Astrocyte of the spinal cord (primary cell): ENCODE measurements around the gene SCFD2.
"Not testable (repeated sequence)": the region's sequence is repeated elsewhere in the genome, so short reads cannot be mapped to it uniquely, and the experiment has no call there.

Experiments used
- DNase-seq: peaks from one replicate; pipeline ENCODE4 v3.0.0; 2011; ENCODE audit warnings: low read depth, low spot score
- H3K4me3 ChIP-seq: 2 replicates; pipeline ENCODE4 v1.5.1; 2011; ENCODE audit warnings: low read depth, mild to moderate bottlenecking, low read length, moderate library complexity
- CTCF ChIP-seq: IDR thresholded peaks from 2 replicates; pipeline ENCODE4 v1.5.1; 2012; ENCODE audit warnings: low read depth, mild to moderate bottlenecking, low read length, inconsistent platforms
- in situ Hi-C: cut with HindIII; loops from 2 replicates; pipeline ENCODE4 v1.10.0; 2017; ENCODE audit warnings: low sequenced_read_pairs

The SCFD2 gene

DNA sequence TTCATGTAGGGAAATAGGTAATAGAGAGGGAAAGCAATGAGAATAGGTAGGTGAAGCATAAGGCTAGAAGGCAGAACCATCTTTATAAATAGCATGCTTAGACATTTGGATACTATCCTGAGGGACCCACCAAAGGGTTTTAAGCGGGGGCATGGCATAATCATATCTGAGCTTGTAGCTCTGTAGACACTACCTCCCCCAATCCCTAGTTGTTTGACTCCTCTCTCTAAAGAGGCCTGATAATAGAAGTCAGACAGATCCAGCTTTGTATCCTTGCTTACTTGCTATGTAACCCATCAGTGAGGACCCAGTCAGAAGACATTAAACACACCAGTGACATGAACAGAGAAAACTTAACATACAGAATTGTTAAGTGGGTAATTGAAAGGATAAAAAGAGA is 58.7 kb downstream of the SCFD2 start:
- no peak overlapping the region for H3K4me3 ChIP-seq
- in situ Hi-C loops: no loop called here
- no peak for DNase-seq
- no peak for TF ChIP-seq CTCF

DNA sequence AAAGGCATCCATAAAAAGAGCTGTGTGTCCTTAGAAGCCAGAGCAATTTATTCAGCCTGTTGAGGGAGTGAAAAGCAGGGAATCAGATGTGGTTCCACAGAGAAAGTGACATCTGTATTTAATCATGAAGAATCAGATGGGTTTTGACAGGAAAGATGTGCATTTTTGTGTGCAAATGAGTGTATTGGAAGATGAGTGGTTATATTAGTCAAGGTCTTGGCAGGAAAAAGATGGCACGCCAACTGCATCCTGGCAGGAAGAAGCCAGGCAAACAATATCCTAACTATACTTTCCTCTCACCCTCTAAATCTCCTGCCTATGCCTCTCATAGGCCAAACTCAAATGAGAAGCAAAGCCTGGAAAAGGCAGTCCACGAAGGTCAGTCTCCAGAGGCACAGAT is 59.1 kb downstream of the SCFD2 start:
- TF ChIP-seq CTCF: no peak
- DNase-seq: no peak
- no peak overlapping the region for H3K4me3 ChIP-seq
- in situ Hi-C loops: no loop called here

DNA sequence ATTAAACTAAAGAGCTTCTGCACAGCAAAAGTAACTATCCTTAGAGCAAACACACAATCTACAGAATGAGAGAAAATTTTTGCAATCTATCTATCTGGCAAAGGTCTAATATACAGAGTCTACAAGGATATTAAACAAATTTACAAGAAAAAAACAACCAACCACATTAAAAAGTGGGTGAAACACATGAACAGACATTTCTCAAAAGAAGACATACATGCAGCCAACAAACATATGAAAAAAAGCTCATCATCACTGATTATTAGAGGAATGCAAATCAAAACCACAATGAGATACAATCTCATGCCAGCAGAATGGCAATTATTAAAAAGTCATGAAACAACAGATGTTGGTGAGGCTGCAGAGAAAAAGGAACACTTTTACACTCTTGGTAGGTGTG is 73.7 kb downstream of the SCFD2 start:
- H3K4me3 ChIP-seq, DNase-seq, in situ Hi-C loops: not testable (repeated sequence)

GRCh38 chr4:53281438-53281837 is 84.4 kb downstream of the SCFD2 start:
- no peak overlapping the region for H3K4me3 ChIP-seq
- DNase-seq: no peak
- in situ Hi-C loops: no loop called here
- TF ChIP-seq CTCF: no peak

DNA sequence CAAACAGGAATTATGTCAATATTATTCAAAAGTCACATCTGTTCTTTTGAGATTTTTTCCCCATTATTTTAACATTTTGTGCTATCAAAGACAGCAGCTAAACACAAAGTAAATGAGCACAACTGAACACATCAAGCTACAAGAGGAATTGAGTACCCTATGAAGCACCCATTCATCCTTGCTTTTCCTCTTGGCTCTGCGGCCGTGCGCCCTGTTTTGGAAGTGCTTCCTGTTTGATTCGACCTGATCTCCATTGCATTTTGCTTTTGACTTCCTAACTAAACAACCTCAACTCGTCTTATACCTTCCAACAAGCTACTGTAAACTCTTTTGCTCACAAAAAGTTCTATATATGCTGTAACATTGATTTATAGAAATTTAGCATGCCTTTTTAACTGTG is 85.0 kb downstream of the SCFD2 start:
- TF ChIP-seq CTCF: no peak
- DNase-seq: no peak
- H3K4me3 ChIP-seq: no peak overlapping the region
- in situ Hi-C loops: no loop called here

DNA sequence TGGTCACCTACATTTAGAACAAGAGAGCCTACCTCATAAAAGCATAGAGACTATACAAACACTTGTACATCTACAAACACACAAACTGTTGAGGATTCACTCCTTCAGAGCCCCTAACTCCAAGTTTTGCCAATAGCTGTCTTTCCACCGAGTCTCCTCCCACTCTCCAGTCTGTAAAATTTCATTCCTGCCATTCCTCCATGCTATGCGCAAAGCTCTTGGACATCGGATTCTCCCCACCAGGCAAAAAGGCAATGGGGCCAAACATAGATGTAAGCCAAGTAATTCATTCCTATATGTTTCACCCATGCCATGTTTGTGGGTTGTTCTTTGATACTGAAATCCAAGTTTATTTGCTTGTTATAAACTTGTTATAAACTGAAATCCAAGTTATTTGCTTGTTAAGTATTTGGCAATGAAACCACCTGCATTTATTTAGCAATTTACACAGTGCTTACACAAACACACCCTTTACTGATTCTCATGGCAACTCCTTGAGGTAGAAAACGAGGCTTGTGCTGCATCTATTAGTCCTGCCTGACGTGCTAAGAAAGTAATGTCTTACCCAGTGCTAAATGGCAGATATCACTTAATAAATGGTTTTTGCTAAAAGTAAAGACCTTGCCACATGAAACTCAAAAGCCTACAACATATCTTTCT is 91.1 kb downstream of the SCFD2 start:
- in situ Hi-C loops: no loop called here
- no peak for DNase-seq
- no peak for TF ChIP-seq CTCF
- H3K4me3 ChIP-seq: no peak overlapping the region

- DNase-seq: peak; percentile 48
- no peak overlapping the region for H3K4me3 ChIP-seq
- no peak for TF ChIP-seq CTCF
- in situ Hi-C loops: no loop called here
Measured at GRCh38 chr4:53273726-53274125, 92.1 kb downstream of the SCFD2 start.
